Astrocyte (in vitro differentiated cells and primary cell): ENCODE measurements around the gene ATG7. TPM values are rescaled to one million over a fixed set of nuclear protein-coding genes. Genes with fewer than 3 reads are reported as not detected.
"Not testable (repeated sequence)": the region's sequence is repeated elsewhere in the genome, so short reads cannot be mapped to it uniquely, and the experiment has no call there.

Source experiments
- DNase-seq: peaks from one replicate; pipeline ENCODE4 v3.0.0-alpha.2; 2010; ENCODE audit warnings: low read depth
- FAIRE-seq: peaks from 2 replicates; lab custom pipeline; 2011; peaks lifted over from hg19 to GRCh38; lab: Jason Lieb, UNC
- H2AFZ ChIP-seq: 2 replicates; pipeline ENCODE4 v1.6.0; 2012; ENCODE audit warnings: low read depth, low read length, inconsistent platforms
- H3K27ac ChIP-seq: 2 replicates; pipeline ENCODE4 v1.5.1; 2011; ENCODE audit warnings: low read depth, low read length, inconsistent platforms
- H3K27me3 ChIP-seq: 2 replicates; pipeline ENCODE4 v1.6.0; 2011; ENCODE audit warnings: low read length, inconsistent platforms; ENCODE audit not compliant: insufficient read depth
- H3K36me3 ChIP-seq: 2 replicates; pipeline ENCODE4 v1.5.1; 2011; ENCODE audit warnings: low read length, inconsistent platforms; ENCODE audit not compliant: insufficient read depth
- H3K4me1 ChIP-seq: 2 replicates; pipeline ENCODE4 v1.5.1; 2011; ENCODE audit warnings: low read length, inconsistent platforms; ENCODE audit not compliant: insufficient read depth
- H3K4me2 ChIP-seq: 2 replicates; pipeline ENCODE4 v1.6.0; 2012; ENCODE audit warnings: low read length, inconsistent platforms
- H3K4me3 ChIP-seq: 2 replicates; pipeline ENCODE4 v1.5.1; 2011; ENCODE audit warnings: low read depth, mild to moderate bottlenecking, low read length, inconsistent platforms; ENCODE audit not compliant: insufficient read depth
- H3K79me2 ChIP-seq: 2 replicates; pipeline ENCODE4 v1.6.0; 2012; ENCODE audit warnings: mild to moderate bottlenecking, low read length, inconsistent platforms; ENCODE audit not compliant: insufficient read depth
- H3K9ac ChIP-seq: 2 replicates; pipeline ENCODE4 v1.6.0; 2012; ENCODE audit warnings: mild to moderate bottlenecking, low read length, inconsistent platforms
- H3K9me3 ChIP-seq: 2 replicates; pipeline ENCODE4 v1.5.1; 2012; ENCODE audit warnings: low read depth, mild to moderate bottlenecking, low read length, inconsistent platforms; ENCODE audit not compliant: insufficient read depth
- H4K20me1 ChIP-seq: 2 replicates; pipeline ENCODE4 v1.6.0; 2012; ENCODE audit warnings: low read length, inconsistent platforms; ENCODE audit not compliant: insufficient read depth
- H3K27ac Mint-ChIP-seq: one replicate; pipeline ENCODE4 v1.8.0; 2021; ENCODE audit warnings: mild to moderate bottlenecking, mixed read lengths; ENCODE audit not compliant: unreplicated experiment
- H3K27me3 Mint-ChIP-seq: one replicate; pipeline ENCODE4 v1.8.0; 2021; ENCODE audit warnings: low read depth, mixed read lengths; ENCODE audit not compliant: unreplicated experiment
- H3K36me3 Mint-ChIP-seq: one replicate; pipeline ENCODE4 v1.8.0; 2021; ENCODE audit warnings: low read depth, mixed read lengths; ENCODE audit not compliant: unreplicated experiment
- H3K4me1 Mint-ChIP-seq: one replicate; pipeline ENCODE4 v1.8.0; 2021; ENCODE audit warnings: low read depth, mixed read lengths; ENCODE audit not compliant: unreplicated experiment
- H3K4me3 Mint-ChIP-seq: one replicate; pipeline ENCODE4 v1.8.0; 2021; ENCODE audit warnings: mild to moderate bottlenecking, moderate library complexity, mixed read lengths; ENCODE audit not compliant: unreplicated experiment
- H3K9me3 Mint-ChIP-seq: one replicate; pipeline ENCODE4 v1.8.0; 2021; ENCODE audit warnings: mild to moderate bottlenecking, mixed read lengths; ENCODE audit not compliant: unreplicated experiment
- CTCF ChIP-seq: IDR thresholded peaks from 2 replicates; pipeline ENCODE4 v1.5.1; 2011; ENCODE audit warnings: low read depth, mild to moderate bottlenecking, inconsistent platforms, low read length, moderate library complexity; ENCODE audit not compliant: insufficient read depth
- EZH2 ChIP-seq: IDR thresholded peaks from 2 replicates; pipeline ENCODE4 v1.6.1; 2012; ENCODE audit warnings: mild to moderate bottlenecking, low read length, inconsistent platforms; ENCODE audit not compliant: insufficient read depth
- total RNA-seq: library from RNA; stranded (reverse); gene quantifications from 2 replicates; pipeline ENCODE4 v1.2.1, GENCODE V29; 2021

ATG7 gene
- total RNA-seq, 1 donor from 2014 or later, result 29.5 TPM

GRCh38 chr3:11437506-11437905 lies 165.3 kb downstream of the ATG7 start:
- Histone ChIP-seq H3K79me2 (no peaks in the 10 kb centered on the region), H4K20me1 (no peaks in the 10 kb centered on the region), H3K36me3 (no peaks in the 10 kb centered on the region), H3K9me3 (no peaks in the 10 kb centered on the region), H3K4me3 (no peak overlapping the region), H3K4me2 (no peak overlapping the region), H3K9ac (no peak overlapping the region), H3K4me1 (no peaks in the 10 kb centered on the region), H2AFZ (no peak overlapping the region), H3K27me3 (no peaks in the 10 kb centered on the region), H3K27ac (no peak overlapping the region)
- Mint-ChIP-seq H3K27me3 (no peaks in the 10 kb centered on the region), H3K4me1 (peaks cover 1% of the 10 kb centered on the region), H3K9me3 (no peaks in the 10 kb centered on the region), H3K4me3 (no peak overlapping the region), H3K27ac (no peak overlapping the region), H3K36me3 (peaks cover 2% of the 10 kb centered on the region)
- no peak for TF ChIP-seq EZH2
- DNase-seq (no peak), FAIRE-seq (no peak)

- Mint-ChIP-seq H3K4me1 (peaks cover 1% of the 10 kb centered on the region), H3K27me3 (no peaks in the 10 kb centered on the region), H3K27ac (peak overlapping the region; percentile 50), H3K36me3 (peaks cover 3% of the 10 kb centered on the region), H3K9me3 (no peaks in the 10 kb centered on the region), H3K4me3 (no peak overlapping the region)
- H3K27me3 ChIP-seq, result no peaks in the 10 kb centered on the region
- DNase-seq, result no peak
- H3K4me1 ChIP-seq, result no peaks in the 10 kb centered on the region
- H4K20me1 ChIP-seq, result no peaks in the 10 kb centered on the region
- no peak overlapping the region for H3K4me2 ChIP-seq
- no peak overlapping the region for H3K27ac ChIP-seq
- H3K36me3 ChIP-seq, result no peaks in the 10 kb centered on the region
- FAIRE-seq, result no peak
- no peak for TF ChIP-seq EZH2
- TF ChIP-seq CTCF, result peak; percentile 7
- H3K9ac ChIP-seq, result no peak overlapping the region
- H3K9me3 ChIP-seq, result no peaks in the 10 kb centered on the region
- H2AFZ ChIP-seq, result no peak overlapping the region
- no peak overlapping the region for H3K4me3 ChIP-seq
- H3K79me2 ChIP-seq, result no peaks in the 10 kb centered on the region
These were observed 166.4 kb downstream of the ATG7 start for GRCh38 chr3:11438646-11439045.

- H3K9ac ChIP-seq, H3K4me1 Mint-ChIP-seq, H3K36me3 Mint-ChIP-seq, H4K20me1 ChIP-seq, H3K27ac Mint-ChIP-seq, H3K36me3 ChIP-seq, H3K9me3 Mint-ChIP-seq, H3K27me3 Mint-ChIP-seq, DNase-seq, H3K9me3 ChIP-seq, FAIRE-seq, H3K4me3 Mint-ChIP-seq, H3K4me1 ChIP-seq, H3K4me3 ChIP-seq, H3K79me2 ChIP-seq, H3K27ac ChIP-seq, H2AFZ ChIP-seq, H3K4me2 ChIP-seq, H3K27me3 ChIP-seq: not testable (repeated sequence)
These were observed 169.1 kb downstream of the ATG7 start for GRCh38 chr3:11441346-11441745.
